NOMO-1 treated with dmso at 0.1 percent for 144 hours (cell line): ENCODE data around the gene FAM81A.

Experiments used
- DNase-seq: peaks from one replicate; lab custom pipeline; 2025; ENCODE audit not compliant: unreplicated experiment; lab: John Stamatoyannopoulos, UW

Gene FAM81A

DNA sequence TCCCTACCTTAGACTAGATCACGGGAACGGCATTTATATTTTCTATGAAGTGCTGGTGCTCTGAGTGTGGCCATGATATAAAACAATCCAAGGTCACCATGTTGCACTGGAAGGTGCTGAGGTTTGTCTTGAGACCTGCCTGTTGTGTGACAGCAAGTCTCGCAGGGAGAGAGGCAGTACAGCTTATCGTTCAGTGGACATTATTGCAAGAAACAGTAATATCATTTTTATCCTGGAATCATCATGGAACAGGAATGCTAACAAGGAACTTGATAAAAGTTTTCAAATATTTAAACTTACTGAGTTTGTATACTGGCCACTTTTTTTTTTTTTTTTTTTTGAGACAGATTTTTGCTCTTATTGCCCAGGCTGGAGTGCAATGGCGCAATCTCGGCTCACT lies 133.6 kb downstream of the FAM81A start:
- DNase-seq: no peak
